Measurements from ENCODE around the gene NANS. TPM values are rescaled to one million over a fixed set of nuclear protein-coding genes. Genes with fewer than 3 reads are reported as not detected.

NANS gene
- total RNA-seq, 2 experiments from 2014 or later, result 51.2 to 51.8 TPM

DNA sequence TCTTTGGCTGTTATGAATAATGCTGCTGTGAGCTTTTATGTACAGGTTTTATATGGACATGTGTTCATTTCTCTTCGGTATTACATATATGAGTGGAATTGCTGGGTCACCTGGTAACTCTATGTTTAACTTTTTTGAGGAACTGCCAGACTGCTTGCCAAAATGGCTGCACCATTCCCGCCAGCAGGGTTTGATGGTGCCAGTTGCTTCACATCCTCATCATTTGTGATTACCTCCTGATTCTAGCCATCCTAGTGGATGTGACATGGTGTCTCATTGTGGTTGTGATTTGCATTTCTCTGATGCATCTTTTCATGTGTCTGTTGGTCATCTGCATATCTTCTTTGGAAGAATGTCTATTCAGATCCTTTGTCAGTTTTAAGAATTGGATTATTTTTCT is 10.7 kb downstream of the NANS start:
- ATAC-seq, result no peak
- no peak overlapping the region for H3K4me3 Mint-ChIP-seq

DNA sequence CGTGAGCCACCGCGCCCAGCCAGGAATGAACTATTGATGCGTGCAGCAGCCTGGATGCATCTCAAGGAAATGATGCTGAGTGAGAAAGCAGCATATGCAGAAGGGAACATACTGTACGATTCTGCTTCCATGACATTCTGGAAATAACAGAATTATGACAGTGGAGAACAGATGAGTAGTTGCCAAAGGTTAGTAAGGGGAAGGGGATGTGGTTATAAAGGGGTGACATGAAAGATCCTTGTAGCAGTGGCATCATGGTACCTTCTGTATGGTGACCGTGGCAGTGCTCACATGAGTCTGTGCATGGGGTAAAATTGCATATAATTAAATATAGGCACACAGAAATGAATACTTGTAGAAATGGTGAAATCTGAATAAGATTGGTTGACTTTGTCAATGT is 13.0 kb downstream of the NANS start:
- intact Hi-C loops (cut with micrococcal nuclease), result no loop called here
- no peak overlapping the region for H3K27ac Mint-ChIP-seq
- TF ChIP-seq, protein P1, sequence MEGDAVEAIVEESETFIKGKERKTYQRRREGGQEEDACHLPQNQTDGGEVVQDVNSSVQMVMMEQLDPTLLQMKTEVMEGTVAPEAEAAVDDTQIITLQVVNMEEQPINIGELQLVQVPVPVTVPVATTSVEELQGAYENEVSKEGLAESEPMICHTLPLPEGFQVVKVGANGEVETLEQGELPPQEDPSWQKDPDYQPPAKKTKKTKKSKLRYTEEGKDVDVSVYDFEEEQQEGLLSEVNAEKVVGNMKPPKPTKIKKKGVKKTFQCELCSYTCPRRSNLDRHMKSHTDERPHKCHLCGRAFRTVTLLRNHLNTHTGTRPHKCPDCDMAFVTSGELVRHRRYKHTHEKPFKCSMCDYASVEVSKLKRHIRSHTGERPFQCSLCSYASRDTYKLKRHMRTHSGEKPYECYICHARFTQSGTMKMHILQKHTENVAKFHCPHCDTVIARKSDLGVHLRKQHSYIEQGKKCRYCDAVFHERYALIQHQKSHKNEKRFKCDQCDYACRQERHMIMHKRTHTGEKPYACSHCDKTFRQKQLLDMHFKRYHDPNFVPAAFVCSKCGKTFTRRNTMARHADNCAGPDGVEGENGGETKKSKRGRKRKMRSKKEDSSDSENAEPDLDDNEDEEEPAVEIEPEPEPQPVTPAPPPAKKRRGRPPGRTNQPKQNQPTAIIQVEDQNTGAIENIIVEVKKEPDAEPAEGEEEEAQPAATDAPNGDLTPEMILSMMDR (IDR thresholded peaks at IDR 0.05), result no peak
- peaks cover 18% of the 10 kb centered on the region for H3K36me3 Mint-ChIP-seq (ENCODE audit: low read depth)
- no peak overlapping the region for H3K4me3 Mint-ChIP-seq
- DNase-seq (no peak), ATAC-seq (no peak)
- ChIA-PET POLR2A (no interaction called here), CTCF (interaction anchor here (0.9 kb wide), 1 partner anchor 186 kb away, joined by 4 read pairs; the partner anchor contains the start of gene TBC1D2)
- H3K9me3 Mint-ChIP-seq, result no peaks in the 10 kb centered on the region
- H3K27me3 Mint-ChIP-seq, result no peaks in the 10 kb centered on the region
- peaks cover 13% of the 10 kb centered on the region for H3K4me1 Mint-ChIP-seq (ENCODE audit: low read depth)

More for the DNA sequence above, 10.7 kb downstream of the NANS start:
- TF ChIP-seq, protein P1 (IDR thresholded peaks at IDR 0.05), result no peak
- intact Hi-C loops (cut with micrococcal nuclease), result no loop called here
- Mint-ChIP-seq H3K27me3 (no peaks in the 10 kb centered on the region), H3K4me1 (ENCODE audit: low read depth) (peaks cover 12% of the 10 kb centered on the region), H3K36me3 (ENCODE audit: low read depth) (peaks cover 24% of the 10 kb centered on the region), H3K27ac (no peak overlapping the region), H3K9me3 (no peaks in the 10 kb centered on the region)
- ChIA-PET POLR2A (no interaction called here), CTCF (interaction anchor here (1.4 to 1.8 kb wide), 2 partner anchors 33 to 176 kb away, joined by 5 to 6 read pairs; no protein-coding TSS in a partner anchor)
- no peak for DNase-seq

DNA sequence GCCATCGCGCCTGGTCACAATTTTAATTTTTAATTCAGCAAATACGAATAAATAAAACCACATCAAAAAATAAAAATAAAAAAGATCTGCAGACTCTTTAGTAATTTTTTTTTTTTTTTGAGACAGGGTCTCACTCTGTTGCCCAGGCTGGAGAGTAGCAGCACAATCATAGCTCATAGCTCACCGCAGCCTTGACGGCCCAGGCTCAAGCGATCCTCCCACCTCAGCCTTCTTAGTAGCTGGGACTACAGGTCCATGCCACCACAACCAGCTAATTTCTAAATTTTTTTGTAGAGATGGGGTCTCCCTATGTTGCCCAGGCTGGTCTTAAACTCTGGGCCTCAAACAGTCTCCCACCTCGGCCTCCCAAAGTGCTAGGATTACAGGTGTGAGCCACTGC is 14.2 kb downstream of the NANS start:
- Mint-ChIP-seq H3K4me3 (no peak overlapping the region), H3K27me3 (no peaks in the 10 kb centered on the region), H3K4me1 (ENCODE audit: low read depth) (peaks cover 23% of the 10 kb centered on the region), H3K9me3 (no peaks in the 10 kb centered on the region), H3K36me3 (ENCODE audit: low read depth) (peaks cover 11% of the 10 kb centered on the region), H3K27ac (no peak overlapping the region)
- POLR2A ChIA-PET, result interaction anchor here (1.0 to 1.6 kb wide), 3 partner anchors 12 to 185 kb away, joined by 4 to 5 read pairs (median 5); partner anchors contain the start of genes NANS and TBC1D2
- TF ChIP-seq, protein P1 (IDR thresholded peaks at IDR 0.05), result no peak
- intact Hi-C loops (cut with micrococcal nuclease), result loop anchor here (10.0 kb wide), 1 partner anchor 124 kb away; the partner anchor contains the start of gene CORO2A
- CTCF ChIA-PET, result no interaction called here
- ATAC-seq, result no peak
- no peak for DNase-seq

DNA sequence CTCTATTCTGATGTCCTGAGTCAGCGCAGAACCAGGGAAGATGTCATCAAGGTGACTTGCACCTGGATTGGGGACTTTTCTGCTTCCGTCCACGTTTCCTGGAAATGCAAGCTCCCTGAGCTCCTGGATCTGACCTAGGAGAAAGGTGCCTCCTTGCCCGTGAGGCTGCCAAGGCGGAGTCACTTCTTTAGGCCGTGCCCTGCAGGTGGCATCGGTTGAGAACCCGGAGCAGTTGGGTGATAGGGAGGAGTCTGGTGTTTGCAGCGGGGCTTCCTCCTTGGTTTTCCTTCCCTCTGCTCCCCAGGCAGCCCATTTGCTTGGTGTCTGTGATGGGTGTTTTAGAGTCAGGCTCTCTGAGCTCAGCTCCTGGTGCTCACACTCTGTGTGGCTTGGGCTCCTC is 15.2 kb downstream of the NANS start:
- peaks cover 31% of the 10 kb centered on the region for H3K4me1 Mint-ChIP-seq (ENCODE audit: low read depth)
- ChIA-PET POLR2A (interaction anchor here (0.8 to 1.6 kb wide), 4 partner anchors 11 to 184 kb away, joined by 3 to 5 read pairs (median 4); partner anchors contain the start of gene TBC1D2), CTCF (interaction anchor here (1.0 to 1.4 kb wide), 3 partner anchors 12 to 193 kb away, joined by 3 to 5 read pairs (median 4); no protein-coding TSS in a partner anchor)
- H3K27ac Mint-ChIP-seq, result no peak overlapping the region
- H3K9me3 Mint-ChIP-seq, result no peaks in the 10 kb centered on the region
- DNase-seq (no peak), ATAC-seq (no peak)
- intact Hi-C loops (cut with micrococcal nuclease), result loop anchor here (10.0 kb wide), 1 partner anchor 123 kb away; the partner anchor contains the start of gene CORO2A
- TF ChIP-seq, protein P1 (IDR thresholded peaks at IDR 0.05), result no peak
- H3K36me3 Mint-ChIP-seq (ENCODE audit: low read depth), result peaks cover 6% of the 10 kb centered on the region
- H3K27me3 Mint-ChIP-seq, result no peaks in the 10 kb centered on the region
- no peak overlapping the region for H3K4me3 Mint-ChIP-seq
